GM21529 (cell line): ENCODE results near the gene PAQR6.

Experiments
- ATAC-seq: cut with Tn5 transposase; IDR thresholded peaks from one replicate; pipeline ENCODE4 v1.9.1; 2021; ENCODE audit not compliant: unreplicated experiment

PAQR6 gene

GRCh38 chr1:156198831-156199349 is 49.0 kb downstream of the PAQR6 start:
- ATAC-seq = no peak

DNA sequence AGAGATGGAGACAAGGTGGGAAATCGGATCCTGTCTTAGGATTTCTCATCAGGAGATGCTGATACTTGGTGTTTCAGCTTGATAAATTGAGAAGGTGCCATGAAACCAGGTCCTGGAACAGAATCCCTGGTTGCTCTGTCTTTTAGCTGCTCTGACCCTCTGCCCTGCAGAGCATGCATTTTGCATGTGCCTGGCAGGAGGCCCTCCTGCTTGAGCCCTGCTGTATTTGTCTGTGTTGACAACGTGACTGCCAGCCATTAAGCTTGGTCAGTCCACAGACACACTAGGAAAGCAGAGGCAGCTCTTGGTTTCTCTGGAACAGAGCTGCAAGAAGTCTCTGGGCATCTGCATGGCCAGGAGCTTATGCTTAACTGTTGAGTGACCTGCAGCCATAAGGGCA is 51.4 kb downstream of the PAQR6 start:
- no peak for ATAC-seq

DNA sequence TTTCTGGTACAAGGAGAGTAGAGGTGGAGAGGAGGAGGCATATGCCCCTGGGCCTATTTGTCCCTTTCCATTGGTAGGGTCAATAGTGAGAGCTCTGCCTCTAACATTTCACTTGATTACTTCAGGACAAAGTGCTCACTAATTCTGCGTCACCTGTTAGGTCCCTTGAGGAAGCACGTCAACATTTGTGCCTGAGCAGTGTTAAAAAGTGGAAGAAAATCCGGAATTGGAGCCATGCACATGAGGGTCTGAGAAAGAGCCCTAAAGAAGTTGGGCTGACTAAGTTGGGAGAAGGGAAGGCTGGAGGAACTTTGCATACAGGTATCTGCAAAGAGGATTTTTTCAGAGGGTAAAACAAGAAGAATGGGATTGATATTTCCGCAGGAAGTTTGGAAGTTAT is 52.0 kb downstream of the PAQR6 start:
- no peak for ATAC-seq

GRCh38 chr1:156194300-156194652 is 53.6 kb downstream of the PAQR6 start:
- ATAC-seq = no peak

DNA sequence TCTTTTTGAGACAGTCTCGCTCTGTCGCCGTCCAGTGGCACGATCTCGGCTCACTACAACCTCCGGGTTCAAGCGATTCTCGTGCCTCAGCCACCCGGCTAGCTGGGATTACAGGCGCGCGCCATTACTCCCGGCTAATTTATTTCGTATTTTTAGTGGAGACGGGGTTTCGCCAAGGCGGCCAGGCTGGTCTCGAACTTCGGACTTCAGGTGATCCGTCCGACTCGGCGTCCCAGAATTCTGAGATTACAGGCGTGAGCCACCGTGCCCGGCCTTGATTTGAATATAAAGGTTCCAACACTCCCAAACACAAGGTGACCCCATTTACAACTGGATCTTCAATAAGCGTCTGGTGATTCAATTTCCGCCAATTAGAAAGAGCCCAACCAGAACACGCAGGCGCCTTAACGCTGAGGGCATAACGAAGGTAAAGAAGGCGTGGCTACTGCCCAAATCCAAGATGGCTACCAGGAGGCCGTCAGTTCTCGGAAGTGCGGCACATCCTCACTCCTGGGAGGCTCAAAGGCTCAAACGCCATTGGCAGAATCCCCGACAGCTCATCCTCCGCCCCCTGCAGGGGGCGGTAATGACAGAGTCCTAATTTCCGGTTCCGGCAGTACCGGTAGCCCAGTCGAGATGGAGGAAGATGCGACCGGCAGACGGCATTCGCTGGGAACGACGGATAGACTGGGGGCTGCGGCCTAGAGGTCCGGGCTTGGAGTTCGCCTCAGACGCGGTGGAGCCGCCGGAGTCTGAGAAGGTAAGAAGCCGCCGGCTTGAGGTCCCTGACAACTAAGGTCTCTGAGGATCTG is 54.2 kb downstream of the PAQR6 start, which contains the start of gene SLC25A44:
TSS of gene SLC25A44 (plus strand) at position 617 of the 812 bp plus-strand sequence. CDS start 5,744 bp downstream, outside the sequence.
- ATAC-seq = peak; percentile 94
